HG02884 (cell line): Measurements from ENCODE around the gene STMP1.

Experiments
- ATAC-seq: cut with Tn5 transposase; IDR thresholded peaks from one replicate; pipeline ENCODE4 v1.9.1; 2021; ENCODE audit warnings: mild to moderate bottlenecking, moderate library complexity; ENCODE audit not compliant: unreplicated experiment

The STMP1 gene

DNA sequence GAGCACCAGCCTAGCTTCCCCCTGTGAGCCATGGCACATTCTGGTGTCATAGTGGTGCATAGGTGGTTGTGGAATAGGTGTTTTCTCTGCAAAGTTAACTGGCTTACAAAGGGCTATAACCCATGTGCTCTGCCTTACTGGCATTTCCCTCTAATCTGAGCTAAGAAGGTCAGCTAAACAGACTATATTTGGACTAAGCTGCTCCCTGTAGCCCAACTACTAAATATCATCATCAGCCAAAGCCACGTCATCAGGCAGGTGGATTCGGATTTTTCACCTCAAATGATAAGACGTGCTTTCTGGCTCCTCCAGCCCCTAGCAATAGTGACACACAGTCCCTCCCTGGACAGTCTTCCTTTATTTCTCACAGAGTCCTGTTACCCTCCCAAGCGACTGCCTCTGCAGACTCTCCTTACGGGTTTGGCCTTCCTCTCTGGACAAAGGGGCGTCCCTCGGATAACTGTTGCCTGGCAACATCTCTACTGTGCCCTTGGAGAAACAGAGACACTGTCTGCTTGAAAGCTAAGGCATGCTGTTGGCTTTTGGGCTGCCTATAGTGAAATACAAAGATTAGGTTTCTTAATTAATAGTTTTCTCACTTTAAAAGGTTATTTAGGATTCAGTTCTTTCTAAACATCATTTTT is 56.6 kb downstream of the STMP1 start:
- no peak for ATAC-seq

DNA sequence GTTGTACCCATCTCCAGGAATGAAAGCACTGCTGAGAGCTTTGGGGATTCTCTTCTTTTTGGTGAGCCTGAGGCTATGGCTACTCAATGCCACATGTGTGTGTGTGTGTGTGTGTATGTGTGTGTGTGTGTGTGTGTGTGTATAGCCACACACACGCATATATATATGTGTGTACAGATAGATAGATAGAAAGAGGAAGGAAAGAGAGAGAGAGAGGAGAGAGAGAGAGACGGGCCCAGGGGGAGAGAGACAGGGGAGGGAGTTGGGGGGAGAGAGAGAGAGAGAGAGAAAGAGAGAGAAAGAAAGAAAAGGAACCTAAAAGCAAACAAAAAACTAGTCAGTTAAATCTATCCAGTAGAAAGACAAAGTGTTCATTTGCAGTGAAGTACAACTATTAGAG is 57.4 kb downstream of the STMP1 start:
- no peak for ATAC-seq

DNA sequence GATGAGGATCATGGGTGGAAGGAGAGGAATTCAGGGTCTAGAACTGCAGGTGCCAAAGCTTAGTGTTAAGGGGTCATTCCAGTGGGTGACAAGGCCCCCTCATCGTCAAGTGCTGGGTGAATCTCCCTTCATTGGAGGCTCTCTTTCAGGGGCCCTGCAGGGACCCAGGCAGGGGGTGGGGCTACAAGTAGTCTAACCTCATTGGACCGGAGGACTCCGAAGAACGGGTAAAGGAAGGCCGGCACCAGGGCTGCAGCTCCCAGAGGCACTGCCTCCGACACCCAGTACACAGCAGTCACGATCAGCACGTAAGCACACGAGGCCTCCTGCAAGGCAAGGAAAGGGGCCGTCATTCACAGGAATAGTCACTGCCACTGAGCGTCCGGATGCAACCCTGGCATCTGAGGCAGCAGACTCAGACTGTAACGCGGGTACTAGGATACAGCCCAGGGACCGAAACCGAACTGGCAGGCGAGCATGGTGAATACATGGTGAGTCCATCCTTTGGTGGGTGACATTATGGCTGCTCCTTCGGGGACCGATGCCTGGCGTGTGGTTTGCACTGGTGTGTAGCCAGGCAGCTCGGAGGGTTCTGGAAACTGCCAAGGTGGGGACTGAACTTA is 59.0 kb downstream of the STMP1 start:
- ATAC-seq, result no peak

DNA sequence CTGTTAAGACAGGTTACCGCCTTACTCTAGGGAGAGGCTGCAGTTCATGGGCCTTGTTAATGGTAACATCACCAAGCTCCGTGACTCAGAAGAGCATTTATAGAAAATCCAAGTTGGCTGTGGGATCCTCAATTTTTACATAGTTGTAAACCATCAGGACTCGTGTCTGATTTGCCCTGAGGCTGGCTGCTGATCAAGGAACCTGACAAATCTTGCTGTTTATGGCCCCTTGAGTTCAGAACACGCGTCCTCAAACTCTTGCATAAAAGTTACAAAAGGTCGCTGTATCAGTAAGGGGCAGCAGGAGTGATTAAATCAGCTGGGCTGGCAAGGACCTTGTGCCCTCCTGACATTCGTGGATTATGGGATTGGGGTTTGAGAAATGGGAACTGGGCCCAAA is 61.1 kb downstream of the STMP1 start:
- no peak for ATAC-seq
